ENCODE results near the gene LMO3. TPM values are rescaled to one million over a fixed set of nuclear protein-coding genes. Genes with fewer than 3 reads are reported as not detected.

The LMO3 gene
- total RNA-seq, 1 donor from 2014 or later = 0.26 TPM

GRCh38 chr12:16618256-16618655, 12.3 kb upstream of the LMO3 start:
- DNase-seq (ENCODE audit: low read depth) (no peak), FAIRE-seq (no peak)
- no peak for TF ChIP-seq CTCF (IDR thresholded peaks at IDR 0.05; ENCODE audit: insufficient read depth, low read length, severe bottlenecking)

GRCh38 chr12:16613199-16613598, 7.2 kb upstream of the LMO3 start:
- H3K27me3 ChIP-seq (ENCODE audit: control insufficient read depth, insufficient read depth, low read length) = no peaks in the 10 kb centered on the region

More at GRCh38 chr12:16618256-16618655, 12.3 kb upstream of the LMO3 start:
- H3K4me3 ChIP-seq (ENCODE audit: low read depth, low read length) = no peak overlapping the region
- no peaks in the 10 kb centered on the region for H3K27me3 ChIP-seq (ENCODE audit: control insufficient read depth, insufficient read depth, low read length)
- no peaks in the 10 kb centered on the region for H3K36me3 ChIP-seq (ENCODE audit: control insufficient read depth, insufficient read depth, low read length)

GRCh38 chr12:16612647-16613046, 6.7 kb upstream of the LMO3 start:
- Histone ChIP-seq H3K36me3 (ENCODE audit: control insufficient read depth, insufficient read depth, low read length) (no peaks in the 10 kb centered on the region), H3K4me3 (ENCODE audit: low read depth, low read length) (no peak overlapping the region), H3K27me3 (ENCODE audit: control insufficient read depth, insufficient read depth, low read length) (no peaks in the 10 kb centered on the region)
- FAIRE-seq = no peak
- TF ChIP-seq CTCF (IDR thresholded peaks at IDR 0.05; ENCODE audit: insufficient read depth, low read length, severe bottlenecking) = no peak
- DNase-seq (ENCODE audit: low read depth) = peak; percentile 94

More at GRCh38 chr12:16613199-16613598, 7.2 kb upstream of the LMO3 start:
- FAIRE-seq (no peak), DNase-seq (ENCODE audit: low read depth) (peak; percentile 10)
- H3K4me3 ChIP-seq (ENCODE audit: low read depth, low read length) = no peak overlapping the region
- no peaks in the 10 kb centered on the region for H3K36me3 ChIP-seq (ENCODE audit: control insufficient read depth, insufficient read depth, low read length)
- no peak for TF ChIP-seq CTCF (IDR thresholded peaks at IDR 0.05; ENCODE audit: insufficient read depth, low read length, severe bottlenecking)

GRCh38 chr12:16611146-16611545, 5.2 kb upstream of the LMO3 start:
- peak overlapping the region; percentile 18 for H3K4me3 ChIP-seq (ENCODE audit: low read depth, low read length)
- no peak for FAIRE-seq
- TF ChIP-seq CTCF (IDR thresholded peaks at IDR 0.05; ENCODE audit: insufficient read depth, low read length, severe bottlenecking) = no peak
- no peaks in the 10 kb centered on the region for H3K27me3 ChIP-seq (ENCODE audit: control insufficient read depth, insufficient read depth, low read length)
- H3K36me3 ChIP-seq (ENCODE audit: control insufficient read depth, insufficient read depth, low read length) = no peaks in the 10 kb centered on the region
- DNase-seq (ENCODE audit: low read depth) = peak; percentile 55

- no peak for FAIRE-seq
- H3K27me3 ChIP-seq (ENCODE audit: control insufficient read depth, insufficient read depth, low read length) = no peaks in the 10 kb centered on the region
Observed at GRCh38 chr12:16610743-16611142, 4.8 kb upstream of the LMO3 start.

More at GRCh38 chr12:16610743-16611142, 4.8 kb upstream of the LMO3 start:
- DNase-seq (ENCODE audit: low read depth) = peak; percentile 52
- Histone ChIP-seq H3K4me3 (ENCODE audit: low read depth, low read length) (peak overlapping the region; percentile 3), H3K36me3 (ENCODE audit: control insufficient read depth, insufficient read depth, low read length) (no peaks in the 10 kb centered on the region)
- TF ChIP-seq CTCF (IDR thresholded peaks at IDR 0.05; ENCODE audit: insufficient read depth, low read length, severe bottlenecking) = no peak

All from bronchial epithelial cell (primary cell).